ENCODE results near the gene ANO5. TPM values are rescaled to one million over a fixed set of nuclear protein-coding genes. Genes with fewer than 3 reads are reported as not detected.
A peak's percentile ranks its signal among the peaks of the same experiment; 100 is the strongest.

Gene ANO5
- total and polyA plus RNA-seq, 2 of the 8 experiments (the other 6 are each of a cell fraction or from before 2014, with no cell fraction given) = 2.6 to 5.0 TPM

- TF ChIP-seq, protein P1, sequence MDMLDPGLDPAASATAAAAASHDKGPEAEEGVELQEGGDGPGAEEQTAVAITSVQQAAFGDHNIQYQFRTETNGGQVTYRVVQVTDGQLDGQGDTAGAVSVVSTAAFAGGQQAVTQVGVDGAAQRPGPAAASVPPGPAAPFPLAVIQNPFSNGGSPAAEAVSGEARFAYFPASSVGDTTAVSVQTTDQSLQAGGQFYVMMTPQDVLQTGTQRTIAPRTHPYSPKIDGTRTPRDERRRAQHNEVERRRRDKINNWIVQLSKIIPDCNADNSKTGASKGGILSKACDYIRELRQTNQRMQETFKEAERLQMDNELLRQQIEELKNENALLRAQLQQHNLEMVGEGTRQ (IDR thresholded peaks at IDR 0.05; ENCODE audit: low read length) = no peak
- TF ChIP-seq, protein P2, sequence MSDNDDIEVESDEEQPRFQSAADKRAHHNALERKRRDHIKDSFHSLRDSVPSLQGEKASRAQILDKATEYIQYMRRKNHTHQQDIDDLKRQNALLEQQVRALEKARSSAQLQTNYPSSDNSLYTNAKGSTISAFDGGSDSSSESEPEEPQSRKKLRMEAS (IDR thresholded peaks at IDR 0.05) = peak; percentile 39; the same call in 1 of the 2 replicates
- no peak for TF ChIP-seq TCF12 (IDR thresholded peaks at IDR 0.05; ENCODE audit: low read depth, low read length)
- TF ChIP-seq KDM1A (IDR thresholded peaks at IDR 0.05; ENCODE audit: borderline replicate concordance, low read length) = peak; percentile 45; the same call in 1 of the 2 replicates
These were observed 615 bp downstream of the ANO5 start (continued) for GRCh38 chr11:22193348-22194051.

Data from H1 (cell line).